AG08395 (cell line): ENCODE measurements around the gene SEMA3F.
A peak's percentile ranks its signal among the peaks of the same experiment; 100 is the strongest.

Experiments
- DNase-seq: peaks from one replicate; pipeline ENCODE4 v3.0.0; 2012; ENCODE audit warnings: mixed read lengths, low spot score

Gene SEMA3F

DNA sequence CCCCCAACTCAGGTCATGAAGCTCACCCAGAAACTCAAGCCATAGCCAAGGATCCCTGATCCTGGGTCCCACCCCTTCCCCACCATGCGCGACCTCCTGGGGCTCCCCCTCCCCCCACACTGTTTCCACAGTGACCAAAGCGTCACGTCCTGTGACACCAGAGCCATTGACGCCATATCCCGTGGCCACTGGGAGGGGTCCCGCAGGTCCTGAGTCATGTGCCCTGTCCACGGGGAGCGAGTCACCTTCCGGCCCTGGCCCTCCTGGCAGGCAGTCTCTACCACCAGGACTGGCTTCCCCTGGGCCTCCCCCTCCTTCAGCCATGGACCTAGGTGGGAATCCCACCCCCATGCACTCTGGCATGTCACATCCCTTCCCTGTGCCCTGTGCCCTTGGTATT, 15.6 kb downstream of the SEMA3F start:
- no peak for DNase-seq

DNA sequence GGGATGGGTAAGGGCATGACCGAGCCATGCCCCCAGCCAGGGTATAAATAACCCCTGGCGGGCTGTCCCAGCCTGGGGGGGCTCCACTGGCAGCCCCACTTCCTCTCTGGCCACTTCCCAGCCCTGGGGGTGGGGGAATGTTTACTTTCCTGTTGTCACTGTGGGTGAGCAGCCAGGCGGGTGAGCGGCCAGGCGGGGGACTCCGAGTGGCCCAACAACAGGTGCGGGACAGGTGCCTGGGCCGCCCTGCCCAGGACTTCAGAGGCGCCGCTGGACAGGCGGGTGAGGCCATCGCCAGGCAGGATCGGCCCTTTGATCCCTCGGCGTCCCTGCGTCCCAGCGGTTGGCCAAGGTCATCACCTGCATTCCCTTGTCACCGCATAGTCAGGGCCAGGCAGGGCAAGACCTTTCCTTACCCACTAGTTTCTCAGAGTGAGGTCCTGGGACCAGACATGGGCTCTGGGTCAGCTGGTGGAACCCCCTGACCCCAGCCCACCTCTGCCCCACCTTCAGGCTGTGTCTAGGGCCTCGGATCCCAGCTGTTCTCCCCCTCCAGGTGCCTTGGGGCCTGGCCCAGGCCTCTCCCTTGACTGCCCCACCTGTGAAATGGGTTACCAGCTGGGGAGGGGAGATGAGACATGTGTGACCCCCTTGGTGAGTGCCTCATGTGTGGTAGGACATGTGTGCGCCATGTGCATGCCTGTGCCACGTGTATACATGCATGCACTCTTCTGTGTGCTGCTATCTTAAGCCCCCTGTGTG, 16.6 kb downstream of the SEMA3F start:
- no peak for DNase-seq

DNA sequence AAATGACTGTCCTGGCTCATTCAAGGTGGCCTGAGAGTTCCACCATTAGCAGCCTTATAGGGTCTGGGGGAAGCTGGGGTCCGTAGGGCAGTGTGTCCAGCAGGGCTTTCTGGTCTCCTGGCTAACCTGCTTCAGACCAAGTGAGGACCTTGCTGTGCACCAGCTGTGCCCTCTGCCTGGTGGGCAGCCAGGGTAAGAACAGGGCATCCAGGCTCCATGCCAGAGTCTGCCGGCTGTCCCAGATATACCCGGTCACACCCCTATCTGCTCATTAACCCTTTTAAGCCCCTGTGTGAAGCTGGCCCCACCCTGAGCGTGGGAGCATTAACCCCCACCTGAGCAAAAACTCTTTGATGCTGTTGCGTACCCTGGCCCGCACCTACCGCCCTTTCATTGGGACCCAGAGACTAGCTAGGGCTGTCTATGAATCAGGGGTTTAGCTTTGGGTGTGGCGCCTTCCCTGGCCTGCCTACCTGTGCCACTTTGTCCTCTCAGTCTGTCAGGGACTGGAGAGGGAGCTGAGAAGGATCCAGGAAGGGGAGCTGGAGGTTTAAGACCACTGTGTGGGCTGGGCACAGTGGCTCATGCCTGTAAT, 17.6 kb downstream of the SEMA3F start:
- DNase-seq = no peak

DNA sequence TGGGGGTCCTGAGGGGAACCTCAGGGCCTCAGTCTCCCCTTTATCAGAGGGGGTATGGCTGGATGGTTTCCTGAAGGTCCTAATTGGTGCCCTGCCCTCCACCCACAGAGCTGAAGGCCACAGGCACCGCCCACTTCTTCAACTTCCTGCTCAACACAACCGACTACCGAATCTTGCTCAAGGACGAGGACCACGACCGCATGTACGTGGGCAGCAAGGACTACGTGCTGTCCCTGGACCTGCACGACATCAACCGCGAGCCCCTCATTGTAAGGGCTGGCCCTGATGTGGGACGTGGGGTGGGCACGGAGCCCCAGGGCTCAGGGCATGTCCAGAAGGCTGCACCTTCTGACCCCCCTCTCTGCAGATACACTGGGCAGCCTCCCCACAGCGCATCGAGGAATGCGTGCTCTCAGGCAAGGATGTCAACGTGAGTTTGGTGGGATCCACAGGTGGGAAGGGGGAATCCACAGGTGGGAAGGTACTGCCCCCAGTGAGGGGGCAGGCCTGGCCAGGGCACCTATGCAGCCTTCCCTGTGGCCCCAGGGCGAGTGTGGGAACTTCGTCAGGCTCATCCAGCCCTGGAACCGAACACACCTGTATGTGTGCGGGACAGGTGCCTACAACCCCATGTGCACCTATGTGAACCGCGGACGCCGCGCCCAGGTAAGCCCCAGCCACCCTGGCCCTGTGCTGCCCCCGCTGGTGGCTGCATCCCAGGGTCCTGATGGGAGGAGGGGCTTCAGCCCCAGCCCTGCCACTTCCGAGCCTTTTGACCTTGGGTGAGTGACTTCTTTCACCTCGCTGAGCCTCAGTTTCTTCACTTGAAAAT, 18.8 kb downstream of the SEMA3F start:
- no peak for DNase-seq

DNA sequence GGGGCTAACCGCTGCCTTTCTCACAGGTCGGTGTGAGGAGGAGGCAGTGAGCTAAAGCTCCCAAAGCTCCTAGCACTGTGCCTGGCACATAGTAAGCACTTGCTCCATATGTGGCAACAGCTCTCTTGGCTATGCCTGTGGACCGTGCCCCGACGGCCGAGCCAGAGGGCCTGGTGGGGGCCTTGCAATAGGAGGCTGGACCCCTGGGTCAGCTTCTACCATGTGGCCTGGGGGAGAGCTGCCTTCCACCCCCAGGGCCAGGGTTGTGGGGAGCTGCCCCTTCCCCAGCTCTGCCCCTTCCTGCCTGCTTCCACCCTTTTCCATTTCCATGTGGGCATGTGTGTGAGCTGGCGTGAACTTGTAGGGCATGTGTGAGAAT, 19.4 kb downstream of the SEMA3F start:
- no peak for DNase-seq

DNA sequence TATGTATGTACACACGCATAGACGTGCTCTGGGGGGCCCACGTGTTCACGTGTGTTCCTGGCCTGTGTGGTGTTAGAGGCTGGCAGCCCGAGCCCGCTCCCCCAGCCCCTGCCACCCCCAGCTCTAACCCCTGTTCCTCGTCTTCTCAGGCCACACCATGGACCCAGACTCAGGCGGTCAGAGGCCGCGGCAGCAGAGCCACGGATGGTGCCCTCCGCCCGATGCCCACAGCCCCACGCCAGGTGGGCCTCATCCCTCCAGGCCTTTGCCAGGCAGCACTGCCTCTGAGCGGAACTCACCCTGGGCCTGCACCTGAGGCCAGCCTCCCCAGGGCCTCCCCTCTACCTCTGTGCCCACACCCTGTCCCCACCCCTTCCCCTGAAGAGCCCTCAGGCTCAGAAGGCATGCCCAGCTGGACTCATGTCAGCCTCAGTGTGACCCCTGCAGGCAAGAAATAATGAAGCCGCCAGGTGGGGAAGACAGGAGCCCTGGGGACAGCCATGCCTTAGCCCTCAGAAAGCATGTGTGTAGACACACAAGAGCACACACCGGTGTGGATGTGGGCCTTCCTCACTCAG, 19.9 kb downstream of the SEMA3F start:
- no peak for DNase-seq

DNA sequence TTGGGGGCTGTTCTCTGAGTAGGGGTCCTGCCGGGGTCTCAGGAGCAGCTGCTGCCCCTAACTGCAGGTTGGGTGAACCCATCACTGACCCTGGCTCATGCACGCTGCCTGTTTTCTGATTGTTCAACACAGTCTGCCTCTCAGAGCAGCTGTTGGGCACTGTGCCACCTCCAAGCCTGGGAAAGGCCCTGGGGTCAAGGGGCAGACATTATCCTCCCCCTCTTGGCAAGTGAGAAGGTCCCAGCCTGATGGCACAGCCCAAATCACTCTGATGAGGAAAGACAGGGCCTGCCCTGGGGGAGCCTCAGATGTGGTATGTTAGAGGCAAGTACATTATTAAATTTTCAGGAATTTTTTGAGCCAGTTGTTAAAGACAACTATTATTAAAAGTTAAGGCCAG, 22.2 kb downstream of the SEMA3F start:
- DNase-seq = no peak

DNA sequence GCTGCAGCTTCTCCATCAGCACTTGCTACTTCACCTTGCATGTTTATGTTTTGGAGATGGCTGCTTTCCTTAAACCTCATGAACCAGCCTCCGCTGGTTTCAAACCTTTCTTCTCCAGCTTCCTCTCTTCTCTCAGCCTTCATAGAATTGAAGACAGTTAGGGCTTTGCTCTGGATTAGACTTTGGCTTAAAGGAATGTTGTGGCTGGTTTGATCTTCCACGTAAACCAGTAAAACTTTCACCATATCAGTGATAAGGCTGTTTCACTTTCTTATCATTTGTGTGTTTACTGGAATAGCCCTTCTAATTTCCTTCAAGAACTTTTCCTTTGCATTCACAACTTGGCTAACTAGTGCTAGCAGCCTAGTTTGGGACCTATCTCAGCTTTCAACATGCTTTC, 24.6 kb downstream of the SEMA3F start:
- no peak for DNase-seq

DNA sequence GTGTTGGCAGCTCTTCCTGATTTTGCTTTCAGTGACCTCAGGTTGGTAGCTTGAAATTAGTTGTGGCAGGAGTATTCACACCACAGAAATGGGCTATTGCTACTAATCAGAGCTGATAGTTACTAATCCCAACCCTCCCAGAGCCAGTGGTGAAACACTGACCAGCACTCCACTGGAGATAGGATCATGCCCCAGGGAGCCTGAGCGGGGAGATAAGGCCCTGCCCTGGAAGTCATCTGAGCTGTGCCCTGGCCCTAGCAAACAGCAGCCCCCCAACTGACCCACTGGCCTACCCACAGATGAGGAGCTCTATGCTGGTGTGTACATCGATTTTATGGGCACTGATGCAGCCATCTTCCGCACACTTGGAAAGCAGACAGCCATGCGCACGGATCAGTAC, 26.9 kb downstream of the SEMA3F start:
- no peak for DNase-seq

DNA sequence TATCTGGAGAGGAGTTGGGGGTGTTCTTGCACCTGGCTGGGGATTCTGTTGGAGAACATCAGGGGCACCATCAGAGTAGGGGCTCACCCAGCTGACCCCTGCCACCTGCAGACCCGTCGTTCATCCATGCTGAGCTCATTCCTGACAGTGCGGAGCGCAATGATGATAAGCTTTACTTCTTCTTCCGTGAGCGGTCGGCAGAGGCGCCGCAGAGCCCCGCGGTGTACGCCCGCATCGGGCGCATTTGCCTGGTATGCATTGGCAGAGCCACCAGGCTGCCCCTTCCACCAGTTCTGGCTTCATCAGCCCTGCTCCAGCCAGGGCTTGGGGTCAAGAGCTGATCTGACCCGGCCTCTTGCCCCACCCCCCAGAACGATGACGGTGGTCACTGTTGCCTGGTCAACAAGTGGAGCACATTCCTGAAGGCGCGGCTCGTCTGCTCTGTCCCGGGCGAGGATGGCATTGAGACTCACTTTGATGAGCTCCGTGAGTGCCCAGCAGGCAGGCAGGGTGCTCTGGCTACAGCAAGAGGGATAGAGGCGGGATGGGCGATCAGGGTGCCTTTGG, 27.5 kb downstream of the SEMA3F start:
- DNase-seq = no peak

DNA sequence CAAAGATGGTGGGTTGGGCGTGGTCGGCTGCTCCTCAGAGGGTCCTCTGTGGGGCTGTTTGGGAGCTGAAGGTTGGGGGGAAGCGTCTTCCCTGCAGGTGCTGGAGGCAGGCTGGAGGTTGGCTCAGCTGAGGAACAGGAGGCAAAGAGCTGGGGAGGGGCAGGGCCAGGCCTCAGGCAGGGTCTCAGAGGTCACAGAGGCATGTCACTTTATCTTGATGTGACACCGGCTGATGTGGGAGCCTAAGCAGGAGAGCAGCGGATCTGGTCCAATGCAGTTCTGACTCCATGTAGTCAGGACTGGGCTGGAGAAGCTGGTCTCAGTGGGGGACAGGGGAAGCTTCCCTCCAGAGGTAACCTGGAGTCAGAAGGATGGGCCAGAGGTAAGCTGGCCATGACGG, 28.6 kb downstream of the SEMA3F start:
- no peak for DNase-seq

DNA sequence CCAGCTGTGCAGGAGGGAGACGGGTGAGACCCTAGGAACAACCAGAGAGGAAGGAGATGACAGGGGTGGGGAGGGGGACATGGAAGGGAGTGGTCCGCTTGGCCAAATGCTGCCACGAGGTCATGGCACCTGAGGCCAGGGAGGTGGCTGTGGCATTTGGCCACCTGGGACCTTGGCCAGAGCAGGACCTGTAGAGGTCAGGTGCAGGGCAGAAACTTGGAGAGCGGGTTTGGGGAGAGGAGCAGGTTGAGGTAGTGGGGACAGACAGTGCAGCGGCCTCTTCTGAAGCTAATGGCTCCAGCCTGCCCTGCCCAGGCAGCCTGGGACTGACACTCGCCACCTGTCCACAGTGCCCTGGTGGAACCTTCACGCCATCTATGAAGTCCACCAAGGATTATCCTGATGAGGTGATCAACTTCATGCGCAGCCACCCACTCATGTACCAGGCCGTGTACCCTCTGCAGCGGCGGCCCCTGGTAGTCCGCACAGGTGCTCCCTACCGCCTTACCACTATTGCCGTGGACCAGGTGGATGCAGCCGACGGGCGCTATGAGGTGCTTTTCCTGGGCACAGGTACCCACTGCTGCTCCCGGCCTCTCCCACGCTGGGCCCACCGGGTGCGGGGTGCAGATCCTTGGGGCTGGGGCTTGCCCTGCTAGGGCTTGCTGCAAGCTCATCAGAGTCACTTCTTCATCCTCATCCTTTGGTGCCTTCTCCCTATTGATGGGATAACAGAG, 29.3 kb downstream of the SEMA3F start:
- no peak for DNase-seq

DNA sequence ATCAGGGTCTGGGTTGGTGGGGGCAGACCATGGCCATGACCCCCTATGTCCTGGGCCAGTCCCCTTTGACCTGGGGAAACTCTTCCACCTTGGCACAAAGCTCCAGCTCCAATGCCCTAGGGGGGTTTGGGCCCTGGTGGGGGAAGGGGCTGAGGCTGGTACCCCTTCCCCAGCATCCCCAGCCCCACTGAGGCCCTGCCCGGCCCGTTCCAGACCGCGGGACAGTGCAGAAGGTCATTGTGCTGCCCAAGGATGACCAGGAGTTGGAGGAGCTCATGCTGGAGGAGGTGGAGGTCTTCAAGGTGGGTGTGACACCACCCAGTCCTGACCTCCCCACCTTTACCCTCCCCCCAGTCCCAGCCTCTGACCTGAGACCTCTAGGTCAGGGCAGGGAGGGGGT, 30.1 kb downstream of the SEMA3F start:
- DNase-seq = no peak

DNA sequence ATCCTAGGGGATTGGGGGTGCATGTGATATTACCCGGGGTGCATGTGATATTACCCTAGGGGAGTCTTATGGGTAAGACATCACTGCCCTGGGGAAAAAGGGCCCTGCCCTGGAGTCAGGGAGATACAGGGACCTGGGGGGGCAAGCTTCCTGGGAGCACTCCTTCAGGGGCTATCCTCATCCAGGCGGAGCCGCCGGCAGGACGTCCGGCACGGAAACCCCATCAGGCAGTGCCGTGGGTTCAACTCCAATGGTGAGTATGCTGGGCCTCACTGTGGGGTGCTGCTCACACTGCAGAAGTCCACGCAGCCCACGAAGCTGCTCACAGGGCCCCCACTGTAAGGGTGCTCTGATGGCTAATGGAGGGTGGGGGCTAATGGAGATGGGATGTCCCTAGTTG, 31.0 kb downstream of the SEMA3F start:
- DNase-seq = no peak

DNA sequence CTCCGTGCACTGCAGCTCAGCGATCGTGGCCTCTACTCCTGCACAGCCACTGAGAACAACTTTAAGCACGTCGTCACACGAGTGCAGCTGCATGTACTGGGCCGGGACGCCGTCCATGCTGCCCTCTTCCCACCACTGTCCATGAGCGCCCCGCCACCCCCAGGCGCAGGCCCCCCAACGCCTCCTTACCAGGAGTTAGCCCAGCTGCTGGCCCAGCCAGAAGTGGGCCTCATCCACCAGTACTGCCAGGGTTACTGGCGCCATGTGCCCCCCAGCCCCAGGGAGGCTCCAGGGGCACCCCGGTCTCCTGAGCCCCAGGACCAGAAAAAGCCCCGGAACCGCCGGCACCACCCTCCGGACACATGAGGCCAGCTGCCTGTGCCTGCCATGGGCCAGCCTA, 32.6 kb downstream of the SEMA3F start:
- DNase-seq = no peak

DNA sequence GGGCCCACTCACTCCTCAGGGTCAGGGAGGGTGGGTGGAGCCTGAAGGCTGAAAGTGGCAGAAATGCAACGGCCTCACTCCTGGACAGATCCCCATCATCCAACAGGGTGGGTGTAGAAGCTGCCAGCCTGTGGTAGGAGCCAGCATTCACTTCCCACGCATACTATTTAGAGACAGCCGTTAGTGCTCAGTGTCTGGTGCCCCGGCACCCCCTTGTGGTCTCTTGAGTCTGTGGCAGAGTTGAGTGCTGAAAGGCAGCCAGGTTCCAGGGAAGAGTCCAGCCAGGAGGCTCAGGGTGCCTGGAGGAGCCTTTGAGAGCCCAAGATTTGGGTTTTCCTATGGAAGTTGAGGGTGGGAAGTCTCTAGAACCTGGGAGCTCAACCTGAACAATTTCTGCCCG, 34.1 kb downstream of the SEMA3F start:
- DNase-seq = peak; percentile 92

DNA sequence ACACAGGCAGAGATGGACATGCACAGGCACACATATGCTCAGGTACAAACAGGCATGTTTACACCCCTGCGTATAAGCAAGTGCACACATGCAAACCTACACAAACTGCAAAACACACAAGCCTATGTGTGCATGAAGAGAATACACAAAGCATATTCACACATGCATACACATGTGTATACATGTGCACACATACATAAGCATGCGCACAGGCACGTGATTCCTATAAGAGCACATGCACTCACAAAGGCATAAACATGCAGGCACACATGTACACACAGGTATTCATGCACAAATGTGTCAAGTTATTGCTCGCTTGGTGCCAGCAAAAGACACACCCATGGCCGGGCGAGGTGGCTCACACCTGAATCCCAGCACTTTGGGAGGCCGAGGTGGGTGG, 34.9 kb downstream of the SEMA3F start:
- DNase-seq = no peak

DNA sequence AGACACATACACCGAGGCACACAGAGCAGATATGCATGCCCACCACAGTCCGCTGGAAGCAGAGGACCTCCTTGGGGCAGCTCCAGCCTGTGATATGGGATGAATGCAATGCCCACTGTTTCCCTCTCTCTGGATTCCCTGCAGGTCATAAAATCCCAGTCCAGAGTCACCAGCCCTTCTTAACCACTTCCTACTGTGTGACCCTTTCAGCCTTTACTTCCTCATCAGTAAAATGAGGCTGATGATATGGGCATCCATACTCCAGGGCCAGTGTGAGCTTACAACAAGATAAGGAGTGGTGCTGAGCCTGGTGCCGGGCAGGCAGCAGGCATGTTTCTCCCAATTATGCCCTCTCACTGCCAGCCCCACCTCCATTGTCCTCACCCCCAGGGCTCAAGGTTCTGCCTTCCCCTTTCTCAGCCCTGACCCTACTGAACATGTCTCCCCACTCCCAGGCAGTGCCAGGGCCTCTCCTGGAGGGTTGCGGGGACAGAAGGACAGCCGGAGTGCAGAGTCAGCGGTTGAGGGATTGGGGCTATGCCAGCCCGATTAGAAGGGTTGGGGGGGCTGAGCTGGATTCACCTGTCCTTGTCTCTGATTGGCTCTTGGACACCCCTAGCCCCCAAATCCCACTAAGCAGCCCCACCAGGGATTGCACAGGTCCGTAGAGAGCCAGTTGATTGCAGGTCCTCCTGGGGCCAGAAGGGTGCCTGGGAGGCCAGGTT, 36.0 kb downstream of the SEMA3F start, which contains the start of gene GNAT1:
Gene GNAT1 (plus strand): TSS at position 675 of the 725 bp plus-strand sequence. CDS start 116 bp downstream, outside the sequence.
- DNase-seq = no peak

DNA sequence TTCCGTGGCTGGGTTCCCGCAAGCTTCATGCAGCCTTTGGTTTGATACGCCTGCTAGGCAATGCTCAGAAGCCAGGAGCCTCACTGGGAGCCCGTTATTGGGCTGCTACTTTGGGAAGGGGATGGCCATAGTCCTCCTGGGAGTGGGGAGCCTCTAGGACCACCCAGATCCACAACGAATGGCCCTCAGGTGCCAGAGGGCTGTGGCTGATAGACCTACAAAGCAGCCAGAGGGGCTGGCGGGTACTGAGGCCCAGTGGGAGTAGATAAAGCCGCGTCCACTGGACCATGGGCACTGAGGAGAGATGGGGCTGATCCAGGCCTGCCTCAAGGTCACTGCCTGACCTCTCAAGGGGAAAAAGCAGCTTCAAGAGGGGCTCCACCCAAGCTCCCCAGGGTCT, 37.0 kb downstream of the SEMA3F start:
- DNase-seq = no peak

DNA sequence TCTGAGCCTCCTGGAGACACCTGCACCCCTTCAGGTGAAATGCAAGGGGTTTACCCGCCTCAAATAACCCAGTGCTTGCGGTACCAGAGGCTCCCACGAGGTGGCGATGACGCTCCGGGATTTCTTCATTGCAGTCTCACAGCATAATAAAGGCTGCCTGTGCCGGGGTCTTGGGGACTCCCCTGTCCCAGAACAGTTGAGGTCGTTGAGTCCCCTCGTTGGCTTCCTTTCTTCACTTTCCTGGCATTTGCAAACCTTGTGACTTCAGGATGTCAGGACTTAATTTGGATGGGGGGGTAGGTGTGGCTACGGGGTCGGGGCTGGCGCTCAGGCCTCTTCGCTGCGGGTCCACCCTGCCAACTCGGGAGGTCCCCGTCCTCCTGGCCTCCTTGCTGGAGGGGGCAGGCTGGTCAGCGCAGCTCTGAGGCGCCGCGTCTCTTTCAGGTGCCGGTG, 37.6 kb downstream of the SEMA3F start:
- DNase-seq = peak; percentile 66

DNA sequence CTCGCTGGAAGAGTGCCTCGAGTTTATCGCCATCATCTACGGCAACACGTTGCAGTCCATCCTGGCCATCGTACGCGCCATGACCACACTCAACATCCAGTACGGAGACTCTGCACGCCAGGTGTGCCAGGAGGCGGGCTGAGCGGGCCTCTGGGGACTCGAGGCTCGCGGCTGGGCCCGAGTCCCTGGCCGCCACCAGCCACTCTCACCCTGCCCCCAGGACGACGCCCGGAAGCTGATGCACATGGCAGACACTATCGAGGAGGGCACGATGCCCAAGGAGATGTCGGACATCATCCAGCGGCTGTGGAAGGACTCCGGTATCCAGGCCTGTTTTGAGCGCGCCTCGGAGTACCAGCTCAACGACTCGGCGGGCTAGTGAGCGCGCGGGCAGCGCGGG, 38.2 kb downstream of the SEMA3F start:
- no peak for DNase-seq
